ENCODE data around the gene MYH7. TPM values are rescaled to one million over a fixed set of nuclear protein-coding genes. Genes with fewer than 3 reads are reported as not detected.
"Not testable (repeated sequence)": the region's sequence is repeated elsewhere in the genome, so short reads cannot be mapped to it uniquely, and the experiment has no call there.

MYH7 gene
- total RNA-seq, 1 donor from 2014 or later: 0.12 TPM

DNA sequence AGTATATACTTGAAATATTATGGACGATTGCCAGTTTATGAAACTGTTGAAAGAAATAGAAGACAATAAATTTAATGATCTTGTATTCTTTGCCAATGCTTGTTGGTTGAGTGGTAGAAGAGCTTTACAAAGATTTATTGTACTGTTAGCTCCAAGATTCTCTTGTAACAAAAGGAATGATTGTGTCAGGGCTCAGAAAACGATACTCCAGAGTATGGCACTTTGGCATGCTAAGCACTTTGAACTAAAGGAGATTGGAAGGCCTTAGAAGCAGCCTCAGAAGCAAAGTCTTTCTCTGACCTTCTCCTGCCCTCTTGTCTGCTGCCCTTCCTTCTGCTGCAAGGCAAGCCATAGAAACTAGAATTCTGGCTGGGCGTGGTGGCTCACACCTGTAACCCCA lies 29.8 kb upstream of the MYH7 start:
- no peak for ATAC-seq
- no peaks in the 10 kb centered on the region for H3K36me3 ChIP-seq
- no peak overlapping the region for H3K27ac ChIP-seq
- no peak for TF ChIP-seq CTCF (IDR thresholded peaks at IDR 0.05)
- H3K27me3 ChIP-seq: peaks cover 10% of the 10 kb centered on the region
- no peak overlapping the region for H3K4me3 ChIP-seq
- no peaks in the 10 kb centered on the region for H3K9me3 ChIP-seq
- intact Hi-C loops (cut with DNase I): no loop called here
- peaks cover 4% of the 10 kb centered on the region for H3K4me1 ChIP-seq
- no peak for DNase-seq

- Histone ChIP-seq H3K27ac (no peak overlapping the region), H3K27me3 (peaks cover 10% of the 10 kb centered on the region), H3K36me3 (no peaks in the 10 kb centered on the region), H3K4me3 (no peak overlapping the region), H3K9me3 (no peaks in the 10 kb centered on the region), H3K4me1 (no peaks in the 10 kb centered on the region)
- DNase-seq (no peak), ATAC-seq (no peak)
- intact Hi-C loops (cut with DNase I): no loop called here
- no peak for TF ChIP-seq CTCF (IDR thresholded peaks at IDR 0.05)
These were observed 29.2 kb upstream of the MYH7 start for GRCh38 chr14:23464700-23465099.

DNA sequence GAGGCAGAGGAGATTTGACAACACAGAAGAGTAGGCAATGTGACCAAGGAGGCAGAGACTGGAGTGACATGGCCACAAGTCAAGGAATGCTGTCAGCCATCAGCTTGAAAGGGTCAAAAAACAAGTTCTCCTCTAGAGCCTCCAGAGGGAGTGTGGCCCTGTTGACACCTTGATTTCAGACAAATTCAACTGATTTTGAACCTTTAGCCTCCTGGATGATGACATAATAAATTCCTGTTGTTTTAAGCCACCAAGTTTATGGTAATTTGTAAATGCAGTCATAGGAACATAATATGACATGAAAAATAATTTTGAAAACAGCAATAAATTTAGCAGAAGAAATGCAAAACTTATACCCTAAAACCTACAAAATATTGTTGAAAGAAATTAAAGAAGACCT lies 25.5 kb upstream of the MYH7 start:
- DNase-seq (no peak), ATAC-seq (no peak)
- Histone ChIP-seq H3K9me3 (no peaks in the 10 kb centered on the region), H3K4me3 (no peak overlapping the region), H3K36me3 (no peaks in the 10 kb centered on the region), H3K27ac (no peak overlapping the region), H3K4me1 (no peaks in the 10 kb centered on the region), H3K27me3 (peaks cover 26% of the 10 kb centered on the region)
- TF ChIP-seq CTCF (IDR thresholded peaks at IDR 0.05): no peak
- intact Hi-C loops (cut with DNase I): no loop called here

DNA sequence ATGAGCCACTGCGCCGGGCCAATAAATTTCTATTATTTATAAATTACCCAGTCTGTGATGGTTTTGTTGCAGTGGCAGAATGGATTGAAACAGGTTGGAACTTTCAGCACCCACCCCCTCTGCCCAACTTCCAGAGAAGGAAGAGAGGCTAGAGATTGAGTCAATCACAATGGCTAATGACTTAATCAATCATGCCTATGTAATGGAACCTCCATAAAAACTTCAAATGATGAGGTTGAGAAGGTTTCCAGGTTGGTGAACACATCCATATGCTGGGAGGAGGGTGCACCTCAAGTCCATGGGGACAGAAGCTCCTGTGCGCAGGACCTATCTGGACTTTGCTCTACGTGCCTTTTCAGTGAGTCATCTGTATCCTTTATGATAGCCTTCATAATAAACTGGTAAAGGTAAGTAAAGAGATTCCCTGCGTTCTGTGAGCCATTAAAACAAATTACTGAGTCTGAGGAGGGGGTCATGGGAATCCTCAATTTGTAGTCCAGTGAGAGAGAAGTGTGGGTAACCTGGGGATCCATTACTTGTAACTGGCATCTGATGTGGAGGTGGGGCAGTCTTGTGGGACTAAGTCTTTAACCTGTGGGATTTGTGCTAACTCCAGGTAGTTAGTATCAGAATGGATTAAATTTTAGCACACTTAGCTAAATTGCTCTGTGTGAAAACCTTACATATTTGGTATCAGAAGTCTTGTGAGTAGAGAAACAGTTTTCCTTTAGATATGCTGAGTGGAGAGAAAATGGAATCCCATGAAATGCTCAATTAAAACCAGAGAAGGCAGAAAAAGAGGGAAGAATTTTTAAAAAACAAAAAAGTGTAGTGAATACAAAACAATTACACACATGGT lies 22.4 kb upstream of the MYH7 start:
- Histone ChIP-seq H3K27ac (no peak overlapping the region), H3K36me3 (no peaks in the 10 kb centered on the region), H3K27me3 (peaks cover 26% of the 10 kb centered on the region), H3K4me3 (no peak overlapping the region), H3K4me1 (no peaks in the 10 kb centered on the region), H3K9me3 (no peaks in the 10 kb centered on the region)
- no peak for DNase-seq
- no peak for TF ChIP-seq CTCF (IDR thresholded peaks at IDR 0.05)
- no peak for ATAC-seq
- intact Hi-C loops (cut with DNase I): no loop called here

DNA sequence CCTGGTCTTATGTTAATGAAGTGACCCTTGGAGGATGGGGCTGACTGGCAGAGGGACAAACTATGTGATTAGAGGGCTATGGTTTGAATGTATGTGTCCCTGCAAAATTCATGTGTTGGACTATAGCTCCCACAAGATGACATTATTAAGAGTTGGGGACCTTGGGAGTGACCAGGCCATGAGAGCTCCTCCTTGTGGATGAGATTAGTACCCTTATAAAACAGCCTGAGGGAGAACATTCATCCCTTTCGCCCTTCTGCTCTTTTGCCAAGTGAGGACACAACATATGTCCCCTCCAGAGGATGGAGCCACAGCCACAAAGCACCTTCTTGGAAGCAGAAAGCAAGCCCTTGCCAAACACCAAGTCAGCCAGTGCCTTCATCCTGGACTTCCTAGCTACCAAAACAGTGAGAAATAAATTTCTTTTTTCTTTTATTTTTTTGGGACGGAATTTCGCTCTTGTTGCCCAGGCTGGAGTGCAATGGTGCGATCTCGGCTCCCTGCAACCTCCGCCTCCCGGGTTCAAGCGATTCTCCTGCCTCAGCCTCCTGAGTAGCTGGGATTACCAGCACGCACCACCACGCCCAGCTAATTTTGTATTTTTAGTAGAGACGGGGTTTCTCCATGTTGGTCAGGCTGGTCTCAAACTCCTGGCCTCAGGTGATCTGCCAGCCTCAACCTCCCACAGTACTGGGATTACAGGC lies 21.6 kb upstream of the MYH7 start:
- H3K27me3 ChIP-seq: peaks cover 29% of the 10 kb centered on the region
- H3K4me1 ChIP-seq; H3K9me3 ChIP-seq; H3K4me3 ChIP-seq; H3K27ac ChIP-seq; DNase-seq; H3K36me3 ChIP-seq; intact Hi-C loops (cut with DNase I); ATAC-seq: not testable (repeated sequence)

- H3K36me3 ChIP-seq: no peaks in the 10 kb centered on the region
- DNase-seq: no peak
- no peaks in the 10 kb centered on the region for H3K4me1 ChIP-seq
- H3K4me3 ChIP-seq: no peak overlapping the region
- no peak for ATAC-seq
- intact Hi-C loops (cut with DNase I): no loop called here
- H3K27ac ChIP-seq: no peak overlapping the region
- H3K9me3 ChIP-seq: no peaks in the 10 kb centered on the region
- TF ChIP-seq CTCF (IDR thresholded peaks at IDR 0.05): no peak
- H3K27me3 ChIP-seq: peaks cover 30% of the 10 kb centered on the region
These were observed 19.0 kb upstream of the MYH7 start for GRCh38 chr14:23454445-23454856.

All from upper lobe of right lung (tissue), 1 donor.